GM12878 (cell line): Measurements from ENCODE around the gene ZNF595. TPM values are rescaled to one million over a fixed set of nuclear protein-coding genes. Genes with fewer than 3 reads are reported as not detected.

ENCODE experiments used
- ATAC-seq: fragments of 200-7000 bp; cut with Tn5 transposase; 3 replicates; pipeline ENCODE4 v1.9.1; 2020; ENCODE audit warnings: mild to moderate bottlenecking, moderate library complexity
- BruUV-seq: library from RNA; stranded (reverse); fragments of 400-500 nt; replicated peaks from 2 replicates; lab custom pipeline; 2021; lab: Mats Ljungman, UMichigan
- CTCF ChIA-PET: fragments of 300-600 bp; sonication (Branson Sonifier 250); formaldehyde crosslinking; extraction: SDS; loops from one replicate; lab custom pipeline; 2021; ENCODE audit warnings: inconsistent platforms; lab: Yijun Ruan, JAX
- POLR2A ChIA-PET: fragments of 350-600 bp; formaldehyde crosslinking; extraction: SDS; loops from one replicate; lab custom pipeline; 2021; ENCODE audit warnings: inconsistent platforms; lab: Charles Lee
- RAD21 ChIA-PET: fragments of 300-600 bp; sonication (Branson Sonifier 250); formaldehyde crosslinking; loops from one replicate; lab custom pipeline; 2023; ENCODE audit warnings: antibody characterized with exemption; ENCODE audit not compliant: unreplicated experiment; lab: Charles Lee
- SMC1A ChIA-PET: fragments of 300-600 bp; sonication (Branson Sonifier 250); formaldehyde crosslinking; loops from one replicate; lab custom pipeline; 2023; ENCODE audit not compliant: unreplicated experiment, uncharacterized antibody; lab: Charles Lee
- DNase-seq: peaks from one replicate; pipeline ENCODE4 v3.0.0-alpha.2; 2011; ENCODE audit warnings: low read depth, low spot score
- FAIRE-seq: peaks from 3 replicates; lab custom pipeline; 2011; peaks lifted over from hg19 to GRCh38; lab: Jason Lieb, UNC
- H2AFZ ChIP-seq: 2 replicates; pipeline ENCODE4 v1.6.0; 2011; ENCODE audit warnings: low read depth, low read length, control low read depth; ENCODE audit not compliant: control insufficient read depth
- H3K27ac ChIP-seq: 2 replicates; pipeline ENCODE4 v1.5.1; 2011; ENCODE audit warnings: control low read depth; ENCODE audit not compliant: control insufficient read depth, insufficient read depth
- H3K27me3 ChIP-seq, 2 experiments: replicated peaks in 1 of 2; 2 replicates each; pipeline versions ENCODE4 v1.6.0 to v1.6.1; 2011; ENCODE audit warnings: low read length in 1 of 2; ENCODE audit not compliant: control insufficient read depth in 2 of 2, insufficient read depth in 2 of 2
- H3K36me3 ChIP-seq, 2 experiments: 2 replicates each; pipeline ENCODE4 v1.5.1; 2011; ENCODE audit warnings: low read length in 1 of 2; ENCODE audit not compliant: control insufficient read depth in 2 of 2, insufficient read depth in 2 of 2
- H3K4me1 ChIP-seq: 2 replicates; pipeline ENCODE4 v1.6.1; 2011; ENCODE audit warnings: mild to moderate bottlenecking, low read length, moderate library complexity, mixed read lengths; ENCODE audit not compliant: control insufficient read depth, insufficient read depth
- H3K4me2 ChIP-seq: 2 replicates; pipeline ENCODE4 v1.6.0; 2011; ENCODE audit warnings: control low read depth; ENCODE audit not compliant: control insufficient read depth, insufficient read depth
- H3K4me3 ChIP-seq: fragments of 200-600 bp; sonication (generic); 2 replicates; pipeline ENCODE4 v1.5.1; 2016
- H3K79me2 ChIP-seq: 2 replicates; pipeline ENCODE4 v1.6.0; 2011; ENCODE audit warnings: low read length; ENCODE audit not compliant: control insufficient read depth, insufficient read depth
- H3K9ac ChIP-seq: 2 replicates; pipeline ENCODE4 v1.8.0; 2011; ENCODE audit warnings: low read length, control low read depth, mixed read lengths; ENCODE audit not compliant: control insufficient read depth, insufficient read depth
- H3K9me3 ChIP-seq: replicated peaks from 3 replicates; pipeline ENCODE4 v1.5.1; 2011; ENCODE audit warnings: mild to moderate bottlenecking, low read length; ENCODE audit not compliant: control insufficient read depth, insufficient read depth
- H4K20me1 ChIP-seq: 2 replicates; pipeline ENCODE4 v1.6.0; 2011; ENCODE audit not compliant: control insufficient read depth, insufficient read depth
- ATF7 ChIP-seq: fragments of 450-650 bp; IDR thresholded peaks from 2 replicates; pipeline ENCODE4 v1.6.1; 2016; ENCODE audit warnings: low read depth, mild to moderate bottlenecking
- CREB1 ChIP-seq: IDR thresholded peaks from 2 replicates; pipeline ENCODE4 v1.6.1; 2012; ENCODE audit warnings: low read depth, mild to moderate bottlenecking, inconsistent platforms
- MYB ChIP-seq: fragments of 150-350 bp; IDR thresholded peaks from 2 replicates; pipeline ENCODE4 v1.6.1; 2014; ENCODE audit warnings: mild to moderate bottlenecking, low read depth, low read length, borderline replicate concordance
- PML ChIP-seq: IDR thresholded peaks from 2 replicates; pipeline ENCODE4 v1.6.1; 2012; ENCODE audit warnings: low read length, inconsistent platforms
- SMC3 ChIP-seq: IDR thresholded peaks from 2 replicates; pipeline ENCODE4 v1.6.1; 2011; ENCODE audit warnings: low read length, improper control_type of control experiment, borderline replicate concordance
- WRNIP1 ChIP-seq: IDR thresholded peaks from 2 replicates; pipeline ENCODE4 v1.6.1; 2011; ENCODE audit warnings: low read depth, low read length, improper control_type of control experiment, borderline replicate concordance
- ZNF24 ChIP-seq: fragments of 450-650 bp; IDR thresholded peaks from 2 replicates; pipeline ENCODE4 v1.6.1; 2017; ENCODE audit warnings: antibody characterized with exemption, mild to moderate bottlenecking
- WGBS: methylation state at CpG from one replicate; pipeline ENCODE4 v1.1.6; 2016; ENCODE audit warnings: low lambda C conversion rate; ENCODE audit not compliant: insufficient replicate concordance, insufficient coverage; ENCODE audit errors: missing lambda C conversion rate; 5-methylcytosine and 5-hydroxymethylcytosine counted together
- in situ Hi-C: fragments of 300-500 bp; cut with MboI; formaldehyde crosslinking; loops from 9 replicates; pipeline ENCODE4 v1.14.3; 2018; ENCODE audit warnings: mixed read lengths
- intact Hi-C: fragments of 100-400 bp; cut with micrococcal nuclease; formaldehyde crosslinking; loops from one replicate; pipeline ENCODE4 v1.14.2; 2022; ENCODE audit not compliant: unreplicated experiment
- polyA plus RNA-seq, 11 experiments: library from polyadenylated mRNA; depleted of rRNA in 4 of 11; unstranded in 6 of 11; stranded (reverse) in 5 of 11; fragments of >200 nt; fragmentation: Nextera tagmentation in 4 of 11; fragmentation: Illumina TruSeq in 1 of 11; extraction: Ambion mirVana in 4 of 11; extraction: Trizol in 1 of 11; gene quantifications; 1 replicate in 1 of 11; 2 replicates in 10 of 11; pipeline versions ENCODE4 v1.2.1 to v1.2.3, GENCODE V29; 2011 to 2016; ENCODE audit warnings: inconsistent platforms in 2 of 11, missing spikeins in 2 of 11, low read depth in 1 of 11
- total RNA-seq, 4 experiments: library from RNA; depleted of rRNA in 3 of 4; stranded (reverse); fragments of >200 nt in 3 of 4; fragmentation: Illumina TruSeq in 1 of 4; extraction: Trizol in 1 of 4; gene quantifications; 2 replicates each; pipeline versions ENCODE4 v1.2.1 to v1.2.3, GENCODE V29; 2013 to 2021
- TF ChIP-seq, protein P1 (sequence below), 3 experiments: IDR thresholded peaks in 2 of 3; conservative IDR thresholded peaks in 1 of 3; 2 replicates each; pipeline ENCODE4 v1.5.1; 2011; ENCODE audit warnings: low read depth in 3 of 3, low read length in 3 of 3, mild to moderate bottlenecking in 3 of 3, control low read depth in 2 of 3, moderate library complexity in 2 of 3, inconsistent platforms in 1 of 3, mixed read lengths in 1 of 3; ENCODE audit not compliant: control insufficient read depth in 2 of 3, insufficient read depth in 1 of 3; ENCODE audit errors: extremely low read depth in 1 of 3
- TF ChIP-seq, protein P2 (sequence below): fragments of 450-650 bp; IDR thresholded peaks from 2 replicates; pipeline ENCODE4 v1.6.1; 2016; ENCODE audit warnings: mild to moderate bottlenecking

The ZNF595 gene
- total and polyA plus RNA-seq, 10 of the 15 experiments (the other 5 are each of a cell fraction or from before 2014, with no cell fraction given), result 0.14 to 0.21 (median 0.18) TPM; not detected in 7

DNA sequence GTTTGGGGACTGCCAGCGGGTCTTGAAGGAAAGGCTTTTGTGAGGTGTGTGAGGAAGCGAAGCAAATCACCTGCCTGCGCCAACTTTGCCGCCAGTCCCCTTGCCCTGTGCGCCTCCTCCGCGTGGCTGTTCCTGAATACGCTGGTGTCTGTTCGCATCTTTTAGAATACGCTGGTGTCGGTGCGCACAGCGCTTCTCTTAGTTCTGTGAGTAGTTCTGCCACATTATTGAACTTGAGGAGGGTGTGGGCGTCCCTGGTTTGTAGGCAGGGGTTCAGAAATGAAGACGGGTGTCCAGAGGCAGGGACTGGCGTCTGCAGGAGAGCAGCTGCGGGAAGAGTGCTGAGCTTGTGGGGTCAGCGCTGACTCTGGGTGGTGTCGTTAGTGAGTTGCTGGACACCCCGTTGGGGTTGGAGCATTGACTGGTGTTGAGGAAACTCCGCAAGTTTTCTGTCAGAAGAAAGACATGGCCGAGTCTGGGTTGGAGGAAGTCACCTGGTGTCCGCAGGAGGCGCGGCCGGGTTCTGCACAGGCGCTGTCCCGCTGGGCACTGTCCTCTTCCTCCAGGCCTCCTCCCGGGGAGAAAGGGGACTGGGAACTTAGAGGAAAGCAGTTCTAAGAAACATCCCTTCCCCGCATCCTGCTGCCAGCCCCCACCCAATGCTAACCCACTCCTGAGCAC is 72.1 kb downstream of the ZNF595 start (continued):
- TF ChIP-seq CREB1, result 0 out of 2 replicates have a peak, but pooled peaks have one; percentile 7
- no peak for TF ChIP-seq SMC3
- TF ChIP-seq WRNIP1, result no peak
- no peak for TF ChIP-seq ZNF24

- ChIA-PET RAD21 (interaction anchor here (1.2 kb wide), 1 partner anchor 11 kb away, joined by 3 read pairs; no protein-coding TSS in a partner anchor), POLR2A (interaction anchor here (2.2 kb wide), 1 partner anchor 13 kb away, joined by 5 read pairs; no protein-coding TSS in a partner anchor), CTCF (no interaction called here), SMC1A (interaction anchor here (1.2 kb wide), 1 partner anchor 13 kb away, joined by 3 read pairs; no protein-coding TSS in a partner anchor)
- ATAC-seq (no peak), DNase-seq (no peak), FAIRE-seq (no peak)
- peak overlapping the region; percentile 87 for H3K4me3 ChIP-seq
- BruUV-seq, result no TSS peak
- H3K27me3 ChIP-seq, result no peaks in the 10 kb centered on the region
- peak overlapping the region; percentile 96; the same call in 1 of the 2 replicates for H3K27ac ChIP-seq
- intact Hi-C loops, result no loop called here
- peak overlapping the region; percentile 80 for H3K9ac ChIP-seq
- TF ChIP-seq, protein P1, sequence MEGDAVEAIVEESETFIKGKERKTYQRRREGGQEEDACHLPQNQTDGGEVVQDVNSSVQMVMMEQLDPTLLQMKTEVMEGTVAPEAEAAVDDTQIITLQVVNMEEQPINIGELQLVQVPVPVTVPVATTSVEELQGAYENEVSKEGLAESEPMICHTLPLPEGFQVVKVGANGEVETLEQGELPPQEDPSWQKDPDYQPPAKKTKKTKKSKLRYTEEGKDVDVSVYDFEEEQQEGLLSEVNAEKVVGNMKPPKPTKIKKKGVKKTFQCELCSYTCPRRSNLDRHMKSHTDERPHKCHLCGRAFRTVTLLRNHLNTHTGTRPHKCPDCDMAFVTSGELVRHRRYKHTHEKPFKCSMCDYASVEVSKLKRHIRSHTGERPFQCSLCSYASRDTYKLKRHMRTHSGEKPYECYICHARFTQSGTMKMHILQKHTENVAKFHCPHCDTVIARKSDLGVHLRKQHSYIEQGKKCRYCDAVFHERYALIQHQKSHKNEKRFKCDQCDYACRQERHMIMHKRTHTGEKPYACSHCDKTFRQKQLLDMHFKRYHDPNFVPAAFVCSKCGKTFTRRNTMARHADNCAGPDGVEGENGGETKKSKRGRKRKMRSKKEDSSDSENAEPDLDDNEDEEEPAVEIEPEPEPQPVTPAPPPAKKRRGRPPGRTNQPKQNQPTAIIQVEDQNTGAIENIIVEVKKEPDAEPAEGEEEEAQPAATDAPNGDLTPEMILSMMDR (IDR thresholded peaks at IDR 0.05 in 2 of 3, conservative IDR thresholded peaks at IDR 0.05 in 1 of 3; ENCODE audit: control insufficient read depth in 2 of 3, extremely low read depth in 1 of 3, insufficient read depth in 1 of 3, low read depth in 3 of 3, low read length in 3 of 3), result no peak
- TF ChIP-seq, protein P2, sequence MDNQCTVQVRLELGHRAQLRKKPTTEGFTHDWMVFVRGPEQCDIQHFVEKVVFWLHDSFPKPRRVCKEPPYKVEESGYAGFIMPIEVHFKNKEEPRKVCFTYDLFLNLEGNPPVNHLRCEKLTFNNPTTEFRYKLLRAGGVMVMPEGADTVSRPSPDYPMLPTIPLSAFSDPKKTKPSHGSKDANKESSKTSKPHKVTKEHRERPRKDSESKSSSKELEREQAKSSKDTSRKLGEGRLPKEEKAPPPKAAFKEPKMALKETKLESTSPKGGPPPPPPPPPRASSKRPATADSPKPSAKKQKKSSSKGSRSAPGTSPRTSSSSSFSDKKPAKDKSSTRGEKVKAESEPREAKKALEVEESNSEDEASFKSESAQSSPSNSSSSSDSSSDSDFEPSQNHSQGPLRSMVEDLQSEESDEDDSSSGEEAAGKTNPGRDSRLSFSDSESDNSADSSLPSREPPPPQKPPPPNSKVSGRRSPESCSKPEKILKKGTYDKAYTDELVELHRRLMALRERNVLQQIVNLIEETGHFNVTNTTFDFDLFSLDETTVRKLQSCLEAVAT, result 0 out of 2 replicates have a peak, but pooled peaks have one; percentile 37
- TF ChIP-seq ATF7 (no peak), MYB (no peak), PML (no peak)
- peak overlapping the region; percentile 64 for H3K4me2 ChIP-seq
- H3K36me3 ChIP-seq, result no peaks in the 10 kb centered on the region; a peak in 1 of 4 replicates
- WGBS, result 41% methylated on average over 5 of the region's 5 CpGs
- H4K20me1 ChIP-seq, result no peaks in the 10 kb centered on the region
- peaks cover 22% of the 10 kb centered on the region; the same call in 2 of the 3 replicates for H3K9me3 ChIP-seq
- H3K79me2 ChIP-seq, result peaks cover 25% of the 10 kb centered on the region
- peak overlapping the region; percentile 95; the same call in 1 of the 2 replicates for H2AFZ ChIP-seq
- in situ Hi-C loops, result no loop called here
- H3K4me1 ChIP-seq, result peaks cover 5% of the 10 kb centered on the region; the same call in 1 of the 2 replicates
These were observed 72.7 kb downstream of the ZNF595 start for GRCh38 chr4:125833-126232.
